ENCODE measurements around the gene SART1.

SART1 gene

DNA sequence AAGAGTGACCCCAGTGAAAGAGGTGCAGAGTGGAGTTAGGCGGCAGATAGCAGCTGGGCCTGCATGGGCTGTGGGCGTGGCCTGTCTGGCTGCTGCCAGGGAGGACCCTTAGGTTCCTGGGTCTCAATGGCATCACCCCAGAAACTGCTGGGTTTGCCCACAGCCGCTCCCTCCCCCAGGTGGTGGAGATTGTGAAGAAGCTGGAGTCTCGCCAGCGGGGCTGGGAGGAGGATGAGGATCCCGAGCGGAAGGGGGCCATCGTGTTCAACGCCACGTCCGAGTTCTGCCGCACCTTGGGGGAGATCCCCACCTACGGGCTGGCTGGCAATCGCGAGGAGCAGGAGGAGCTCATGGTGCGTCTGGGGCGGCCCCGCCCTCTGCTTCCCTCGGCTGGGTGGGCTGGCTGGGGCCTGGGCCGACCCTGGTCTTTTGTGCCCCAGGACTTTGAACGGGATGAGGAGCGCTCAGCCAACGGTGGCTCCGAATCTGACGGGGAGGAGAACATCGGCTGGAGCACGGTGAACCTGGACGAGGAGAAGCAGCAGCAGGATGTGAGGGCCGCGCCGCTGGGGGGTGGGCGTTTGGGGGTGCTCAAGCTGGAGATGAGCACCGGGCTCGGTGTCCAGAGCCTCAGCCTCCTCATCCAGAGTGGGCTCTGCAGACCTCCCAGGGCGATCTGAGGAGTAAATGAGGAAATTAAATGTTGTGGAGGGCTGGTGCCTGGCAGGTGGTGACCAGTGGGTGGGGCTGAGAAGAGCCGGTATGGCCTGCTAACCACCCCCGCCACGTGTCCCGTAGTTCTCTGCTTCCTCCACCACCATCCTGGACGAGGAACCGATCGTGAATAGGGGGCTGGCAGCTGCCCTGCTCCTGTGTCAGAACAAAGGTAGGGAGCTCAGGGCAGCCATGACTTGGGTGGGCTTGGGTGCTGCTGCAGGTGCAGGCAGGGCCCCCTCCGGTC lies 15.0 kb downstream of the SART1 start:
- Histone ChIP-seq H3K27ac (ENCODE audit: poor library complexity, severe bottlenecking) (no peak overlapping the region), H3K4me3 (ENCODE audit: severe bottlenecking) (no peak overlapping the region), H3K27me3 (ENCODE audit: insufficient read depth, poor library complexity, severe bottlenecking) (no peaks in the 10 kb centered on the region), H3K36me3 (ENCODE audit: low read depth) (peaks cover 37% of the 10 kb centered on the region), H3K4me1 (ENCODE audit: insufficient read depth, poor library complexity, severe bottlenecking) (no peaks in the 10 kb centered on the region), H3K9me3 (ENCODE audit: severe bottlenecking) (no peaks in the 10 kb centered on the region)
- DNase-seq (ENCODE audit: low spot score) = no peak
- no peak for TF ChIP-seq CTCF (IDR thresholded peaks at IDR 0.05; ENCODE audit: poor library complexity, severe bottlenecking)
- ATAC-seq (ENCODE audit: low read depth) = no peak

DNA sequence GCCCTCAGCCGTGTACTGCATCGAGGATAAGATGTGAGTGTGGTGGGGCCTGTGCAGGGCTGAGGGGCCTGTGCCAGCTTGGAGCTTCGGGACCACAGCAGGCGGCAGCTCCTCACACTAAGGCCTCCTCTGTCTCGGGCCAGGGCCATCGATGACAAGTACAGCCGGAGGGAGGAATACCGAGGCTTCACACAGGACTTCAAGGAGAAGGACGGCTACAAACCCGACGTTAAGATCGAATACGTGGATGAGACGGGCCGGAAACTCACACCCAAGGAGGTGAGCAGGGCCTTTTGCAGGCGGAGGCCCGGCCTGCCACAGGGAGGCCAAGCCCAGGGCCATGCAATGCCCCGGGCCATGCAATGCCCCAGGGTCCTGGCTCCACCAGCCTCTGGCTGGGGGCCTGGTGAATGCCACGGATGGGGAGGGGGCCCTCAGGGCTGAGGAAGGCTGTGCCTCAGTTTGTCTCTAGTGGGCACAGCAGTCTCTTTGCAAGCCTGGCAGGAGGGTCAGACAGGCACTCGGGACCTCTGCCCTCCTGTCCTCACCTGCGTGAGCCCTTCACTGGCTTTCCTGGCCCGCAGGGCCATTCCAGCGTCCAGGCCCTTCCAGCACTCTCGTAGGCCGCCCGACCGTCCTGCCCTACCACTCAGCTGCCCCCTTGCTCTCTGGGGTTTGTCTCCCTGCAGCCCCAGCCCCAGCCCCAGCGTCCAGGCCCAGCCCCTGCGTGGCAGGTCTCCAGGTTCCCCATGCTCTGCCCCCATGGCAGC lies 16.3 kb downstream of the SART1 start:
- ATAC-seq (ENCODE audit: low read depth) = no peak
- Histone ChIP-seq H3K4me1 (ENCODE audit: insufficient read depth, poor library complexity, severe bottlenecking) (no peaks in the 10 kb centered on the region), H3K27ac (ENCODE audit: poor library complexity, severe bottlenecking) (no peak overlapping the region), H3K27me3 (ENCODE audit: insufficient read depth, poor library complexity, severe bottlenecking) (no peaks in the 10 kb centered on the region), H3K9me3 (ENCODE audit: severe bottlenecking) (no peaks in the 10 kb centered on the region), H3K36me3 (ENCODE audit: low read depth) (peaks cover 37% of the 10 kb centered on the region), H3K4me3 (ENCODE audit: severe bottlenecking) (no peak overlapping the region)
- DNase-seq (ENCODE audit: low spot score) = no peak
- TF ChIP-seq CTCF (IDR thresholded peaks at IDR 0.05; ENCODE audit: poor library complexity, severe bottlenecking) = no peak

GRCh38 chr11:65978391-65979238 lies 17.1 kb downstream of the SART1 start:
- ATAC-seq (ENCODE audit: low read depth) (no peak), DNase-seq (ENCODE audit: low spot score) (no peak)
- peaks cover 33% of the 10 kb centered on the region for H3K36me3 ChIP-seq (ENCODE audit: low read depth)
- no peak overlapping the region for H3K27ac ChIP-seq (ENCODE audit: poor library complexity, severe bottlenecking)
- no peak overlapping the region for H3K4me3 ChIP-seq (ENCODE audit: severe bottlenecking)
- TF ChIP-seq CTCF (IDR thresholded peaks at IDR 0.05; ENCODE audit: poor library complexity, severe bottlenecking) = no peak
- H3K27me3 ChIP-seq (ENCODE audit: insufficient read depth, poor library complexity, severe bottlenecking) = no peaks in the 10 kb centered on the region
- H3K9me3 ChIP-seq (ENCODE audit: severe bottlenecking) = no peaks in the 10 kb centered on the region
- H3K4me1 ChIP-seq (ENCODE audit: insufficient read depth, poor library complexity, severe bottlenecking) = no peaks in the 10 kb centered on the region

- Histone ChIP-seq H3K4me3 (ENCODE audit: severe bottlenecking) (no peak overlapping the region), H3K4me1 (ENCODE audit: insufficient read depth, poor library complexity, severe bottlenecking) (no peaks in the 10 kb centered on the region), H3K27ac (ENCODE audit: poor library complexity, severe bottlenecking) (no peak overlapping the region), H3K27me3 (ENCODE audit: insufficient read depth, poor library complexity, severe bottlenecking) (no peaks in the 10 kb centered on the region), H3K9me3 (ENCODE audit: severe bottlenecking) (no peaks in the 10 kb centered on the region), H3K36me3 (ENCODE audit: low read depth) (peaks cover 33% of the 10 kb centered on the region)
- no peak for DNase-seq (ENCODE audit: low spot score)
- ATAC-seq (ENCODE audit: low read depth) = peak; percentile 9; the same call in 1 of the 3 replicates
- no peak for TF ChIP-seq CTCF (IDR thresholded peaks at IDR 0.05; ENCODE audit: poor library complexity, severe bottlenecking)
Measured at GRCh38 chr11:65979261-65979759, 17.8 kb downstream of the SART1 start.

Measured in RWPE2 (cell line).